Measurements from ENCODE around the gene SLCO2B1.
A peak's percentile ranks its signal among the peaks of the same experiment; 100 is the strongest.
"Not testable (repeated sequence)": the region's sequence is repeated elsewhere in the genome, so short reads cannot be mapped to it uniquely, and the experiment has no call there.

Gene SLCO2B1, protein sequence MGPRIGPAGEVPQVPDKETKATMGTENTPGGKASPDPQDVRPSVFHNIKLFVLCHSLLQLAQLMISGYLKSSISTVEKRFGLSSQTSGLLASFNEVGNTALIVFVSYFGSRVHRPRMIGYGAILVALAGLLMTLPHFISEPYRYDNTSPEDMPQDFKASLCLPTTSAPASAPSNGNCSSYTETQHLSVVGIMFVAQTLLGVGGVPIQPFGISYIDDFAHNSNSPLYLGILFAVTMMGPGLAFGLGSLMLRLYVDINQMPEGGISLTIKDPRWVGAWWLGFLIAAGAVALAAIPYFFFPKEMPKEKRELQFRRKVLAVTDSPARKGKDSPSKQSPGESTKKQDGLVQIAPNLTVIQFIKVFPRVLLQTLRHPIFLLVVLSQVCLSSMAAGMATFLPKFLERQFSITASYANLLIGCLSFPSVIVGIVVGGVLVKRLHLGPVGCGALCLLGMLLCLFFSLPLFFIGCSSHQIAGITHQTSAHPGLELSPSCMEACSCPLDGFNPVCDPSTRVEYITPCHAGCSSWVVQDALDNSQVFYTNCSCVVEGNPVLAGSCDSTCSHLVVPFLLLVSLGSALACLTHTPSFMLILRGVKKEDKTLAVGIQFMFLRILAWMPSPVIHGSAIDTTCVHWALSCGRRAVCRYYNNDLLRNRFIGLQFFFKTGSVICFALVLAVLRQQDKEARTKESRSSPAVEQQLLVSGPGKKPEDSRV

DNA sequence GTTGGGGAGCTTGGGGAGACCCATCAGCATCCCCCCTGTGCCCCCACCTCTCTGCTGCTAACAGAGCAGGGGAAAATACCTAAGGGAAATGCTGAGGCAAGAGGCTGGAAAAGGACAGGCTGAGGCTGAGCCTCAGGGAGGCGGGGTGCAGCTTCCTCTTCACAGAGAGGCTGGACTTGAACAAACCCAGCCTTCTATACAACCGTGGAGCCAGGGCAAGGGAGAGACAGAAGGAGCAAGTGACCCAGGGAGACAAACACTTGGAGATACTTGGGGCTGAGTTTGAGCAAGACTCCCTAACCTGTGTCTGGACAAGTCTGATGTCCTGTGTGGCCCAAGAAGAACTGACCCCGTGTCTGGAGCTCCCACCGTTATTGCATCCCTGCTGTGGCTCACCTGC lies at the start of gene SLCO2B1:
Gene SLCO2B1, plus strand, starts transcription at position 229 of the 400 bp plus-strand sequence. CDS start 275 bp downstream, outside the sequence.
- no peak for DNase-seq

DNA sequence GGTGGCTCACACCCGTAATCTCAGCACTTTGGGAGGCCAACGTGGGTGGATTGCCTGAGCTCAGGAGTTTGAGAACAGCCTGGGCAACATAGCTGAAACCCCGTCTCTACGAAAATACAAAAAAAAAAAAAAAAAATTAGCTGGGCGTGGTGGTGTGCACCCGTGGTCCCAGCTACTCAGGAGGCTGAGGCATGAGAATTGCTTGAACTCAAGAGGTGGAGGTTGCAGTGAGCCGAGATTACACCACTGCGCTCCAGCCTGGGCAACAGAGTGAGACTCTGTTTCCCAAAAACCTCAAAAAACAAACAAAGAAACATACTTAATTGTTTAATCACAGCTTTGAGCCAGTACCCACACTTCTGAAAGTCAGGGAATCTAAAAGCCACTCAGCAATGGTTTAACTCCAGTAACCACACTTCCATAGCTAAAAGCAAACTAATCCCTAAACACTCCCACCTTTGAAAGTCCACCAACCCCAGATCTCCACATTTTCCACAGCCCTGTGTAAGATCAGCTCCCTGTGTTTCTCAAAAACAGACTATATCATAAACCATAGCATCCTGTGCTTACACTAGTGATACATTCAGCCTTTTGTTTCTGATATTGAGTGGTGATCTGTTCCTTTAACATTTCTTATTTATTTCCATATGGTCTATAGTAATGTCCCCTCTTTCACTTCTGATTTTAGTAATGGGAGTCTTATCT lies 49.3 kb upstream of the SLCO2B1 start:
- no peak for DNase-seq

DNA sequence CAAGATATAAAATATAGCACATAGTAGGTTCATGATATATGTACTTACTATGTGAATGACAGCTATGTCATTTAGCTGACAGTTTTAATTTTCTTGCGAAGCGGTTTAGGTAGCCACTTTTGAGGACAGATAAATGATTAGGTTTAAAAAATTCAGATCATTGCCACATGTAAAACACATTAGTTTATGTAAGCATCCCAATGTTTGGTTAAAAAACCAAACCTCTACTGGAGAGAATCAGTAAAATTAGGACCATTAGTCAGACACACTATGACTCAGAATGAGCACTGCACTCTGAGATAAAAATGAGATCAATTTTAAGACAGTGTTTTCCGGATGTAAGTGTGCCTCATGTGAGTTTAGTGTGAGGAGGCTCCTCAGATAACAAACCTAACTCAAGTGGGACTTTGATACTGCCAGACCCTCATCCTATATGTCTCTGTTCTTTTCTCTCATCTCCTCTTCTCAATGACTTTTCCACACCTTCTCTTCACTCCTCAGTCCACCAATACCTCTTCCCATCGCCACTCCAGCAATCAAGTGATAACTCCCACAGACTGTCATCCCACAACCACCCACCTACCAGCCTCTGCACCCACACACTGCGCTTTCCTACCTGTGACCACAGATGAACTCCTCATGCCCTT lies 47.4 kb upstream of the SLCO2B1 start:
- no peak for DNase-seq

GRCh38 chr11:75105462-75105925 lies 45.4 kb upstream of the SLCO2B1 start:
- no peak for DNase-seq

DNA sequence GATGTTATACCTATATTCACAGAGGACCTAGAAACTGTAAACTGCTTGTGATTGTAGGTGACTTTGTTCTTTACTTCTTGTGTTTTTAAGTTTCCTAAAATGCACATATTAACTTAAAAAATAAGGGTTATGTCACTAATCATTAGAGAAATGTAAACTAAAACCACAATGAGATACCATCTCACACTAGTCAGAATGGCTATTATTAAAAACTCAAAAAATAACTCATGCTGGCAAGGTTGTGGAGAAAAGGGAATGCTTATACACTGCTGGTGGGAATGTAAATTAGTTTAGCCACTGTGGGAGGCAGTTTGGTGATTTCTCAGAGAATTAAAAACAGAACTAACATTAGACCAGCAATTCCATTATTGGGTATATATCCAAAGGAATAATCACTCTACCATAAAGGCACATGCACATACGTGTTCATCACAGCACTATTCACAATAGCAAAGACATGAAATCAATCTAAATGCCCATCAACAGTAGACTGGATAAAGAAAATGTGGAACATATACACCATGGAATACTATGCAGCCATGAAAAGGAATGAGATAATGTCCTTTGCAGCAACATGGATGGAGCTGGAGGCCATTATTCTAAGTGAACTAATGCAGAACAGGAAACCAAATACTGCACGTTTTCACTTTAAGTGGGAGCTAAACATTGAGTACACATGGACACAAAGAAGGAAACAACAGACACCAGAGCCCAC lies 44.8 kb upstream of the SLCO2B1 start:
- not testable (repeated sequence) for DNase-seq

- no peak for DNase-seq
Measured at GRCh38 chr11:75107187-75107586, 43.7 kb upstream of the SLCO2B1 start.

- no peak for DNase-seq
Measured at GRCh38 chr11:75112200-75112599, 38.7 kb upstream of the SLCO2B1 start.

DNA sequence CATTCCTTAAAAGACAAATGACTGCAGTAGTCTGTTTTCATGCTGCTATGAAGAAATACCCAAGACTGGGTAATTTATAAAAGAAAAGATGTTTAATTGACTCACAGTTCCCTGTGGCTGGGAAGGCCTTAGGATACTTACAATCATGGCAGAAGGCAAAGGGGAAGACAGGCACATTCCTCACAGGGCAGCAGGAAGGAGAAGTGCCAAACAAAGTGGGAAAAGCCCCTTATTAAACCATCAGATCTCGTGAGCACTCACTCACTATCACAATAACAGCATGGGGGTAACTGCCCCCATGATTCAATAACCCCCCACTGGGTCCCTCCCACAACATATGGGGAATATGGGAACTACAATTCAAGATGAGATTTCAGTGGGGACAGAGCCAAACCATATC lies 37.9 kb upstream of the SLCO2B1 start:
- DNase-seq = no peak

DNA sequence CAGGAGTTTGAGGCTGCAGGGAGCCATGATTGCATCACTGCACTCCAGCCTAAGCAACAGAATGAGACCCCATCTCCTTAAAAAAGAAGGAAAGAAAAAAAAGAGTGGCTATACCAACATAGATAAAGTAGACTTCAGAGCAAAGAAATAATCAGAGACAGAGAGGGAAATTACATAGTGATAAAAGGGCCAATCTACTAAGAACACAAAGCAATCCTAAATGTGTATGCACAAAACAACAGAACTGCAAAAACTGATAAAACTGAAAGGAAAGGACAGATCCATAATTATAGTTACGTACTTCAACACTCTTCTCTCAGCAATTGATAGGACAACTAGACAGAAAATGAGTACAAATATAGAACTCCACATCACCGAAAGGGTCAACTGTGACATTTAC lies 36.4 kb upstream of the SLCO2B1 start:
- DNase-seq = no peak

- no peak for DNase-seq
Measured at GRCh38 chr11:75118577-75118976, 32.3 kb upstream of the SLCO2B1 start.

DNA sequence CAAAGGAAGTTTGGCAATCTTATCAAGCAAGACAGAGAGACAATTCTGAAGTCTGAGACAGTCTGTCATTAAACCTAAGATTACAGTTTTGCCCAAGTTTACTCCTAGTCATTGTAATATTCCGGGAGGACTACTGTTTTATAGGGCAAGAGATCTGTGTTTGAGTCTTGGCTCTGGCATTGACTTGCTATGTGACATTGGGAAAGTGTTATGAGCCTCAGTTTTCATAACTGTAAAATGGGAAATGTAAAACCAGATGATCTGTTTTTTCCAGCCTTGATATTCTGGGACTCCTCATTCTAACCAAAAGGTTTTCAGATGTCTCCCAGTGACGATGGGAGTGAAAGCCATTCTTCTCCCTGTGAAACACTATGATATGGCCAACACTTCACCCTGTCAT lies 24.3 kb upstream of the SLCO2B1 start:
- no peak for DNase-seq

DNA sequence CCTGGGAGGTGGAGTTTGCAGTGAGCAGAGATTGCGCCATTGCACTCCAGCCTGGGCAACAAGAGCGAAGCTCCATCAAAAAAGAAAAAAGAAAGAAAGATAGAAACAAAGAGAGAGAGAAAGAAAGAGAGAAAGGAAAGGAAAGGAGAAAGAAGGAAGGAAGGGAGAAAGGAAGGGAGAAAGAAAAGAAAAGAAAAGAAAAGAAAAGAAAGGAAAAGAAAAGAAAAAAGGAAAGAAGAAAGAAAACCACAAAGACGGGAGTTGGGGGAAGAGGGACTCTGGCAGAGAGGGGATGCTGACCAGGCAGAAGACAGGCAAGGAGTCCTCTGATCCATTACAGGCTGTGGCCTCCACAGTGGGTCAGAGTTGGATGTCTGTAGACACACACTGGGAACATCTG lies 18.8 kb upstream of the SLCO2B1 start:
- no peak for DNase-seq

DNA sequence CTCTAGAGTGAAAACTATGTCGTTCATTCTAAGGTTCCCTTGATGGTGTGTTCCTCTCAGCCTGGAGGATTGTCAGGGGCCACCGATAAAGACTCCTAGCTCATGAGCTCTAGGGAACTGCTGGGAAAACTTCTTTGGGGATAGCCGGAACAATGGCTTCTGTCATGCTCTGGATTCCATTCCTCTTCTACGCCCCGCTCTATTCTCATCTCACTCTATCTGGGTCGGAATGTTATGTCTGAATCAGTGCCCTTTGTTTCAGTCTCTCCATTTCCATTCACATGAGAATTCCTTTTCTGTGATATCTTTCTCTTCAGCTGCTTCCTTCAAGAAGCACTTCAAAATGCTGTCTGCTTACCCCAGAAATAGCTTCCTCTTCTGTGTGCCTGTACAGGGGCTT lies 16.9 kb upstream of the SLCO2B1 start:
- DNase-seq = no peak

- DNase-seq = no peak
Measured at GRCh38 chr11:75135021-75135650, 15.8 kb upstream of the SLCO2B1 start.

- DNase-seq = no peak
Measured at GRCh38 chr11:75135651-75136050, 15.3 kb upstream of the SLCO2B1 start.

DNA sequence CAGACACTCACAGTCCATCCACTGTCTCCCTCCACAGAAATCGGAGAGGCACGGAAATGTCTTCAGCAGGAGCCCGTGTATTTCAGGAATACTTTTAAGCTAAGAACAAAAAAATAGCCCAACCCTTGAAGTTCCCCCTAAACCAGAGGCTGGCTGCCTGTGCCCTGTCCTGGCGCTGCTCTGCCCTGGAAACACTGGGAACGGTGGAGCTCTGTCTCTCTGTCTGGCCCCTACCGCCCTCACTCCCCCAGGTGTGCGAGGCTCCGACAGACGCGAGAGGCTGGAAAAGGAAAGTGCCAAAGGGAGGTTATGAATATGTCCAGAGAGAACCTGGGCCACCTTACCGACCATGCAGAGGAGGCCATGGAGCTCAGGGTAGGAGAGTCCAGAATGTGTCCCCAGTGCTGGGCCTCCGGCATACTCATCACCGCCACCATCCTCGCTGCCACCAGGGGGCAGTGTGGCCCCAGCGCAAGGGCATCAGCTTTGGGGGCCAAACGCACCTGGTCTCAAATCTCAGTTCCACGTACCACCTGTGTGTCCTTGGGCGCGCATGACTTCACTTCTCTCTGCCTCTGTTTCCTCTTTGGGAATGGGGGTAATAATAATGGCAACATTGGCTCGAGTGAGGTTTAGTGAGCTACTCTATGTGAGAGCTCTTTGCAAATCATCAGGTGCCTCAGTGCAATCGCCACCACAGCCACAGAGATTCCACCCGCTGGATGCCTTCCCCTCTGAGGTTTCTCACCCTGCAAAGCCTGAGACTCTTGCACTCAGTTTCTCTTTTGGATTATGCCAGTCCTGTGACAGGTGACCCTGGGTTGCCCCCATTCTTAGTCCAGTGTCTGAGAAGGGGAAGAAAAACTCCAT lies 10.4 kb upstream of the SLCO2B1 start:
- peak; percentile 40 for DNase-seq

DNA sequence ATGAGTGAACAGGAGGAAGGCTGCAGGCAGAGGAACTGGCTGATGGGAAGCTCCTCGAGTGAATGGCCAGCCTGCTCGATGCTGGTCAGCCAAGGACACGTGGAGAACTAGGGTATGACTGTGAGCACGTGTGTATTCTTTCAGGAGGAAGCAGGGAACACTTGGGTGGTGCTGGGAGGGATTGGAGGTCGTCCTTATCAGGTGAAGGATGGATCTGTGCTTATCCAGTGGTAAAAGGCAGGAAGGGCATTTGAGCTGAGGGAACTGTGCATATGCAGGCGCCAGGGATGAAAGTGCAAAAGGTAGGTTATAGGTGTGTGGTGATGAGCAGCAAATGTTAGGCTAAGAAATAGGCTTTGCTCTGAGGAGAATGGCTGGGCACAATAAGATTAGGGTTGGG lies 9.7 kb upstream of the SLCO2B1 start:
- DNase-seq = no peak

GRCh38 chr11:75142714-75143419 lies 8.0 kb upstream of the SLCO2B1 start:
- peak; percentile 88 for DNase-seq

DNA sequence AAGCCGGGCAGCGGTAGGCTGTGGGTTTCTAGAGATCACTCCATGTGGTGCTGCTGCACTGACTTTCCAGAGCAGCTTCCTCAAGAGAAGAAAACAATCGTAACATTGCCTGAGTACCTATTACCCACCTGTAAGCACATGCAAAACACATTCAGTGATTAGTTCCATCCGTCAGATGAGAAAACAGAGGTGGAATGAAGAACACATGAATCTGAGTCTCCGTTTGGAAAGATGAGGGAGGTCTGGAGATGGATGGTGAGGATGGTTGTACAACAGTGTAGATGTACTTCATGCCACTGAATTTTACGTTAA lies 7.5 kb upstream of the SLCO2B1 start:
- DNase-seq = no peak

GRCh38 chr11:75144716-75145014 lies 6.2 kb upstream of the SLCO2B1 start:
- DNase-seq = no peak
